ENCODE data around the gene HIF1A. TPM values are rescaled to one million over a fixed set of nuclear protein-coding genes. Genes with fewer than 3 reads are reported as not detected.

HIF1A gene
- total and polyA plus RNA-seq, 2 of the 8 experiments (the other 6 are each of a cell fraction or from before 2014, with no cell fraction given): 54.8 to 175 TPM

DNA sequence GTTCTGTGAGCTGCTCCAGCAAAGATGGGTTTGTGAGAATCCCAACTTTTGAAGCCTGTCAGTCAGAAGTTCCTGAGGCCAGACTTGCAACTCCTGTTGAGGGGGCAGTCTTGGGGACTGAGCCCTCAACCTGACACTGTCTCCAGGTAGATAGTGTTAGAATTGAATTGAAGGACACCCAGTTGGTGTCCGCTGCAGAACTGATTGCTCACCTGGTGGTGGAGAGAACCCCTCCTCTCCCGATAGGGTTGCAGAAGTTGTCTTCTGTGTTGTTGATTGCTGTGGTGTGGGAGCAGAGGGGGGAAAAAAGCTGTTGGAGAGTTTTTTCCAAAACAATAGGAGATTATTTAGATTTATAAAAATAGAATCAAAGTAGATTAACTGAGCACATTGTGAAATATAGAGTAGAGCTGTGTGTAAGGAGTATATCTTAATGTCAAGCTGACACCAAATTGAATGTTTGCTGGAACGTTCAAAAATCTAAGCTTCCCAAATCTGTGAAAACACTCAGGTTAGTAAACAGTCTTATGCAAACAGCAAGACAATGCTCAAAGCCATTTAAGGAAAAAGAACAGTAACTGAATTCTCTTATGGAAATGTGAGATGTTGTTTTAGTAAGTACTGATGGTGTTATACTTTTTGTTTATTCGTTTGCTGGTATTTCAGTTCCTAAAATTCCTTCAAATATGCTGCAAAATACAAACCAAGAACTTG, 18.6 kb downstream of the HIF1A start:
- peak in 1 of 2 experiments; percentile 15; a peak in 1 of 3 replicates for TF ChIP-seq POLR2A (IDR thresholded peaks at IDR 0.05; ENCODE audit: control extremely low read depth in 1 of 2, low read depth in 2 of 2, low read length in 2 of 2)
- TF ChIP-seq RFX5 (IDR thresholded peaks at IDR 0.05; ENCODE audit: borderline replicate concordance, low read depth, low read length): no peak
- TF ChIP-seq BACH1 (IDR thresholded peaks at IDR 0.05; ENCODE audit: low read length): no peak
- no peak for TF ChIP-seq SIN3A (conservative IDR thresholded peaks at IDR 0.05 in 1 of 2, IDR thresholded peaks at IDR 0.05 in 1 of 2; ENCODE audit: low read depth in 1 of 2, low read length in 2 of 2)
- Histone ChIP-seq H4K91ac (replicated peaks; ENCODE audit: insufficient read length, low read length) (no peak overlapping the region), H2BK15ac (ENCODE audit: low read length) (no peak overlapping the region), H2BK120ac (replicated peaks; ENCODE audit: low read depth, low read length) (no peak overlapping the region), H3K9ac (replicated peaks in 1 of 4; ENCODE audit: extremely low read depth in 1 of 4, low read depth in 3 of 4, low read length in 3 of 4) (no peak overlapping the region), H4K5ac (ENCODE audit: insufficient read length, low read depth, low read length) (peak overlapping the region; percentile 59), H3K4me3 (ENCODE audit: extremely low read depth in 1 of 4, insufficient read depth in 2 of 4, low read depth in 3 of 4, low read length in 4 of 4) (peak overlapping the region in 1 of 4 experiments; percentile 24; a peak in 1 of 8 replicates), H3K27ac (ENCODE audit: low read depth, low read length) (no peak overlapping the region), H3K23ac (ENCODE audit: insufficient read length) (no peak overlapping the region), H3K27me3 (replicated peaks in 1 of 4; ENCODE audit: control insufficient read depth in 3 of 4, extremely low read depth in 1 of 4, insufficient read depth in 3 of 4, low read length in 3 of 4) (no peaks in the 10 kb centered on the region), H2BK12ac (ENCODE audit: low read depth, low read length) (no peak overlapping the region), H3K79me2 (ENCODE audit: control insufficient read depth in 1 of 2, insufficient read depth in 2 of 2, low read length in 2 of 2) (peaks cover 51 to 100% of the 10 kb centered on the region in 2 experiments), H2AK5ac (ENCODE audit: low read depth, low read length) (no peak overlapping the region), H2BK20ac (ENCODE audit: low read length) (no peak overlapping the region), H3K4me1 (replicated peaks in 1 of 4; ENCODE audit: control insufficient read depth in 3 of 4, insufficient read depth in 4 of 4, low read length in 3 of 4) (peaks cover 6 to 16% (median 10%) of the 10 kb centered on the region in 4 experiments; a peak in 6 of 7 replicates), H3K36me3 (ENCODE audit: control insufficient read depth in 2 of 4, insufficient read depth in 4 of 4, low read length in 3 of 4) (no peaks in the 10 kb centered on the region), H3K14ac (ENCODE audit: insufficient read length) (no peak overlapping the region), H3K79me1 (ENCODE audit: low read depth, low read length) (no peaks in the 10 kb centered on the region), H3K18ac (ENCODE audit: extremely low read depth, low read length) (no peak overlapping the region), H3K9me3 (ENCODE audit: insufficient read depth in 2 of 2, low read depth in 1 of 2, low read length in 1 of 2) (no peaks in the 10 kb centered on the region), H3K23me2 (ENCODE audit: low read depth, low read length) (no peaks in the 10 kb centered on the region; the same call in 1 of the 2 replicates), H4K20me1 (replicated peaks in 1 of 2; ENCODE audit: control insufficient read depth in 1 of 2, insufficient read depth in 2 of 2, low read length in 2 of 2) (peaks cover 22 to 43% of the 10 kb centered on the region in 2 experiments), H2BK5ac (ENCODE audit: low read depth, low read length) (no peak overlapping the region), H3K4me2 (ENCODE audit: insufficient read depth in 1 of 2, low read depth in 2 of 2, low read length in 2 of 2) (peak overlapping the region; percentile 5 to 16; a peak in 3 of 4 replicates), H2AFZ (ENCODE audit: low read length) (no peak overlapping the region), H3K56ac (replicated peaks; ENCODE audit: insufficient read length, low read depth, low read length) (no peak overlapping the region), H3K4ac (replicated peaks; ENCODE audit: insufficient read length, low read depth, low read length) (no peak overlapping the region), H4K8ac (ENCODE audit: extremely low read depth, insufficient read depth, low read length) (no peak overlapping the region)
- DNase-seq (ENCODE audit: low read depth in 1 of 2, low spot score in 2 of 2): no peak
- no peak for FAIRE-seq
- ChIA-PET CTCF (ENCODE audit: partially characterized antibody) (interaction anchor here (0.6 to 1.4 kb wide), 4 partner anchors 128 to 258 kb away, joined by 3 to 4 read pairs (median 3); no protein-coding TSS in a partner anchor), POLR2A (ENCODE audit: partially characterized antibody) (interaction anchor here (0.9 to 1.2 kb wide), 3 partner anchors 15 to 35 kb away, joined by 3 to 5 read pairs (median 3); no protein-coding TSS in a partner anchor)
- 57% methylated on average over 4 of the region's 4 CpGs; no CpG with 5 or more reads in 1 of the 2 experiments for WGBS, 2 experiments (ENCODE audit: extremely low coverage in 1 of 2, insufficient coverage in 1 of 2, insufficient read length in 1 of 2, insufficient replicate concordance in 2 of 2, low coverage in 1 of 2, low lambda C conversion rate in 2 of 2, missing lambda C conversion rate in 1 of 2)
